Testis (tissue), 3 donors: ENCODE results near the gene CFHR5. TPM values are rescaled to one million over a fixed set of nuclear protein-coding genes. Genes with fewer than 3 reads are reported as not detected.
A peak's percentile ranks its signal among the peaks of the same experiment; 100 is the strongest.

ENCODE experiments used
- DNase-seq: peaks from one replicate; pipeline ENCODE4 v3.0.0-alpha.2; 2019
- H3K27ac ChIP-seq, 2 donors: fragments of 200-600 bp; sonication (generic); one replicate each; pipeline ENCODE4 v1.5.1; 2019
- H3K27me3 ChIP-seq: fragments of 200-600 bp; sonication (generic); one replicate; pipeline ENCODE4 v1.5.1; 2019
- H3K36me3 ChIP-seq: fragments of 200-600 bp; sonication (generic); one replicate; pipeline ENCODE4 v1.5.1; 2017; ENCODE audit warnings: low read depth; ENCODE audit errors: missing control alignments
- H3K4me1 ChIP-seq: fragments of 200-600 bp; sonication (generic); one replicate; pipeline ENCODE4 v1.5.1; 2019
- H3K4me3 ChIP-seq, 2 donors: fragments of 200-600 bp; sonication (generic); one replicate each; pipeline ENCODE4 v1.5.1; 2017 to 2019
- H3K9me3 ChIP-seq: fragments of 200-600 bp; sonication (generic); one replicate; pipeline ENCODE4 v1.5.1; 2017
- POLR2A ChIP-seq: fragments of 450-650 bp; IDR thresholded peaks from one replicate; pipeline ENCODE4 v1.6.1; 2017; ENCODE audit warnings: antibody characterized with exemption, mild to moderate bottlenecking, moderate library complexity
- WGBS, 2 donors: methylation state at CpG; one replicate each; pipeline ENCODE4 v1.1.5; 2018; 5-methylcytosine and 5-hydroxymethylcytosine counted together
- intact Hi-C: fragments of 100-400 bp; cut with DNase I; formaldehyde crosslinking; loops from one replicate; pipeline ENCODE4 v1.15.1; 2023; ENCODE audit warnings: low total_unique reads
- polyA plus RNA-seq: library from polyadenylated mRNA; stranded (reverse); fragments of 350-450 nt; fragmentation: Illumina TruSeq; extraction: RNeasy Lipid Tissue Mini Kit (QIAGEN cat#74804); gene quantifications from one replicate; pipeline ENCODE4 v1.2.3, GENCODE V29; 2014; ENCODE audit warnings: low read depth, low replicate concordance; ENCODE audit not compliant: insufficient read depth
- total RNA-seq, 2 donors: library from RNA; depleted of rRNA; stranded (reverse); fragments of >200 nt; gene quantifications; one replicate each; pipeline ENCODE4 v1.2.3, GENCODE V29; 2016
- TF ChIP-seq, protein P1 (sequence below), 3 experiments: fragments of 450-650 bp in 2 of 3; fragments of 200-600 bp in 1 of 3; sonication (generic) in 1 of 3; IDR thresholded peaks; one replicate each; pipeline ENCODE4 v1.5.1; 2016 to 2019; ENCODE audit warnings: antibody characterized with exemption in 3 of 3, mild to moderate bottlenecking in 2 of 3, moderate library complexity in 1 of 3

Gene CFHR5
- total and polyA plus RNA-seq, 3 donors from 2014 or later, result 0.11 to 0.24 (median 0.12) TPM

- Histone ChIP-seq H3K36me3 (no peaks in the 10 kb centered on the region), H3K4me3 (no peak overlapping the region)
These were observed 24.5 kb downstream of the CFHR5 start for GRCh38 chr1:197001828-197002227.

GRCh38 chr1:197003132-197003531, 25.8 kb downstream of the CFHR5 start:
- 75 to 87% methylated on average over 2 of the region's 2 CpGs for WGBS, 2 donors
- no peak overlapping the region for H3K4me3 ChIP-seq
- DNase-seq, result no peak
- H3K4me1 ChIP-seq, result no peaks in the 10 kb centered on the region
- H3K27me3 ChIP-seq, result no peaks in the 10 kb centered on the region
- H3K36me3 ChIP-seq, result no peaks in the 10 kb centered on the region
- no peak for TF ChIP-seq POLR2A
- TF ChIP-seq, protein P1, sequence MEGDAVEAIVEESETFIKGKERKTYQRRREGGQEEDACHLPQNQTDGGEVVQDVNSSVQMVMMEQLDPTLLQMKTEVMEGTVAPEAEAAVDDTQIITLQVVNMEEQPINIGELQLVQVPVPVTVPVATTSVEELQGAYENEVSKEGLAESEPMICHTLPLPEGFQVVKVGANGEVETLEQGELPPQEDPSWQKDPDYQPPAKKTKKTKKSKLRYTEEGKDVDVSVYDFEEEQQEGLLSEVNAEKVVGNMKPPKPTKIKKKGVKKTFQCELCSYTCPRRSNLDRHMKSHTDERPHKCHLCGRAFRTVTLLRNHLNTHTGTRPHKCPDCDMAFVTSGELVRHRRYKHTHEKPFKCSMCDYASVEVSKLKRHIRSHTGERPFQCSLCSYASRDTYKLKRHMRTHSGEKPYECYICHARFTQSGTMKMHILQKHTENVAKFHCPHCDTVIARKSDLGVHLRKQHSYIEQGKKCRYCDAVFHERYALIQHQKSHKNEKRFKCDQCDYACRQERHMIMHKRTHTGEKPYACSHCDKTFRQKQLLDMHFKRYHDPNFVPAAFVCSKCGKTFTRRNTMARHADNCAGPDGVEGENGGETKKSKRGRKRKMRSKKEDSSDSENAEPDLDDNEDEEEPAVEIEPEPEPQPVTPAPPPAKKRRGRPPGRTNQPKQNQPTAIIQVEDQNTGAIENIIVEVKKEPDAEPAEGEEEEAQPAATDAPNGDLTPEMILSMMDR (IDR thresholded peaks at IDR 0.05), result no peak
- no peak overlapping the region for H3K27ac ChIP-seq
- intact Hi-C loops, result no loop called here
- H3K9me3 ChIP-seq, result no peaks in the 10 kb centered on the region

More at GRCh38 chr1:197001828-197002227, 24.5 kb downstream of the CFHR5 start:
- no peaks in the 10 kb centered on the region for H3K9me3 ChIP-seq
- H3K4me1 ChIP-seq, result no peaks in the 10 kb centered on the region
- no peak for DNase-seq
- intact Hi-C loops, result no loop called here
- H3K27me3 ChIP-seq, result no peaks in the 10 kb centered on the region
- no peak overlapping the region for H3K27ac ChIP-seq
- WGBS, 2 donors, result 76 to 84% methylated on average over 2 of the region's 2 CpGs
- TF ChIP-seq, protein P1 (IDR thresholded peaks at IDR 0.05), result no peak
- no peak for TF ChIP-seq POLR2A

DNA sequence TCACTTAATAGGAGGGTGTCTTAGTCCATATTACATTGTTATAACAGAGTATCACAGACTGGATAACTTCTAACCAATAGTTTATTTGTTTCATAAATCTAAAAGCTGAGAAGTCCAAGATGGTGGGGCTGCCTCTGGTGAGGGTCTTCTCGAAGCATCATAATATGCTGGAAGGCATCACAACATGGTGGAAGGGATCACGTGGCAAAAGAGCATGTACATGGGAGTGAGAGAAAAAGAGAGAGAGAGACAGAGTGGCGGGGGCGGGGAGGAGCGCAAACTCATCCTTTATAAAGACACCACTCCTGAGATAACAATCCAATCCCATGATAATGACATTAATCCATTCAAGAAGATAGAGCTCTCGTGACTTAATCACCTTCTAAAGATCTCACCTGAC, 31.5 kb downstream of the CFHR5 start:
- H3K4me1 ChIP-seq, result no peaks in the 10 kb centered on the region
- H3K4me3 ChIP-seq, result peak overlapping the region in 1 of 2 donors; percentile 4
- H3K27me3 ChIP-seq, result no peaks in the 10 kb centered on the region
- no peaks in the 10 kb centered on the region for H3K9me3 ChIP-seq
- H3K36me3 ChIP-seq, result no peaks in the 10 kb centered on the region
- TF ChIP-seq, protein P1 (IDR thresholded peaks at IDR 0.05), result no peak
- intact Hi-C loops, result no loop called here
- 56 to 80% methylated on average over 6 of the region's 6 CpGs for WGBS, 2 donors
- no peak for DNase-seq
- no peak overlapping the region for H3K27ac ChIP-seq

DNA sequence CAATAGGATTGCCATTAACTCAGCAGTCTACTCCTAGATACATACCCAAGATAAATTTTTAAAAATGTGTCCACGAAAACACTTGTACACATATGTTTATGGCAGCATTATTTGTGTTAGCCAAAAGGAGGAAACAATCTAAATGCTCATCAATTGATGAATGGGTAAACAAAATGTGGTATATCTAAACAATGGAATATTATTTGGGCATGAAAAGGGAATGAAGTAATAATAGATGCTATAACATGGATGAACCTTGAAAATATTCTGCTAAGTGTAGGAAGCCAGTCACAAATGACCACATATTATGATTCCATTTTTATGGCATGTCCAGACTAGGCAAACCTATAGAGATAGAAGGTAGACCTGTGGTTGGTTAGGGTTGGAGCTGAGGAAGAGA, 34.3 kb downstream of the CFHR5 start:
- no peaks in the 10 kb centered on the region for H3K27me3 ChIP-seq
- DNase-seq, result no peak
- TF ChIP-seq, protein P1 (IDR thresholded peaks at IDR 0.05), result no peak
- TF ChIP-seq POLR2A, result no peak
- 91 to 100% methylated on average over 1 of the region's 1 CpG for WGBS, 2 donors
- intact Hi-C loops, result no loop called here
- H3K4me1 ChIP-seq, result no peaks in the 10 kb centered on the region
- no peaks in the 10 kb centered on the region for H3K36me3 ChIP-seq
- H3K4me3 ChIP-seq, result no peak overlapping the region
- no peak overlapping the region for H3K27ac ChIP-seq
- no peaks in the 10 kb centered on the region for H3K9me3 ChIP-seq

GRCh38 chr1:197013234-197013633, 35.9 kb downstream of the CFHR5 start:
- H3K4me1 ChIP-seq, result no peaks in the 10 kb centered on the region
- TF ChIP-seq, protein P1 (IDR thresholded peaks at IDR 0.05), result no peak
- TF ChIP-seq POLR2A, result no peak

More at GRCh38 chr1:197013234-197013633, 35.9 kb downstream of the CFHR5 start:
- Histone ChIP-seq H3K27ac (no peak overlapping the region), H3K9me3 (no peaks in the 10 kb centered on the region), H3K27me3 (no peaks in the 10 kb centered on the region), H3K36me3 (no peaks in the 10 kb centered on the region), H3K4me3 (no peak overlapping the region)
- no peak for DNase-seq
- WGBS, 2 donors, result 83 to 92% methylated on average over 3 of the region's 3 CpGs
- intact Hi-C loops, result no loop called here
